ENCODE data around the gene KRTAP4-7. TPM values are rescaled to one million over a fixed set of nuclear protein-coding genes. Genes with fewer than 3 reads are reported as not detected.
"Not testable (repeated sequence)": the region's sequence is repeated elsewhere in the genome, so short reads cannot be mapped to it uniquely, and the experiment has no call there.

The KRTAP4-7 gene
- total and polyA plus RNA-seq, 2 experiments from 2014 or later = not detected

GRCh38 chr17:41118721-41119120 lies 34.8 kb downstream of the KRTAP4-7 start (continued):
- TF ChIP-seq ETS1 (IDR thresholded peaks at IDR 0.05) (no peak), CREB1 (CRISPR knock-in tag; IDR thresholded peaks at IDR 0.05; ENCODE audit: low read depth) (no peak), POLR2AphosphoS5 (IDR thresholded peaks at IDR 0.05; ENCODE audit: low read depth) (no peak), ZNF331 (CRISPR knock-in tag; IDR thresholded peaks at IDR 0.05; ENCODE audit: low read depth) (no peak), ZNF114 (CRISPR knock-in tag; IDR thresholded peaks at IDR 0.05) (no peak), STAT1 (IDR thresholded peaks at IDR 0.05; ENCODE audit: unreplicated experiment) (no peak), JUNB (IDR thresholded peaks at IDR 0.05; ENCODE audit: unreplicated experiment) (no peak), NANOG (IDR thresholded peaks at IDR 0.05; ENCODE audit: borderline replicate concordance) (no peak)
- TF ChIP-seq, protein P1, sequence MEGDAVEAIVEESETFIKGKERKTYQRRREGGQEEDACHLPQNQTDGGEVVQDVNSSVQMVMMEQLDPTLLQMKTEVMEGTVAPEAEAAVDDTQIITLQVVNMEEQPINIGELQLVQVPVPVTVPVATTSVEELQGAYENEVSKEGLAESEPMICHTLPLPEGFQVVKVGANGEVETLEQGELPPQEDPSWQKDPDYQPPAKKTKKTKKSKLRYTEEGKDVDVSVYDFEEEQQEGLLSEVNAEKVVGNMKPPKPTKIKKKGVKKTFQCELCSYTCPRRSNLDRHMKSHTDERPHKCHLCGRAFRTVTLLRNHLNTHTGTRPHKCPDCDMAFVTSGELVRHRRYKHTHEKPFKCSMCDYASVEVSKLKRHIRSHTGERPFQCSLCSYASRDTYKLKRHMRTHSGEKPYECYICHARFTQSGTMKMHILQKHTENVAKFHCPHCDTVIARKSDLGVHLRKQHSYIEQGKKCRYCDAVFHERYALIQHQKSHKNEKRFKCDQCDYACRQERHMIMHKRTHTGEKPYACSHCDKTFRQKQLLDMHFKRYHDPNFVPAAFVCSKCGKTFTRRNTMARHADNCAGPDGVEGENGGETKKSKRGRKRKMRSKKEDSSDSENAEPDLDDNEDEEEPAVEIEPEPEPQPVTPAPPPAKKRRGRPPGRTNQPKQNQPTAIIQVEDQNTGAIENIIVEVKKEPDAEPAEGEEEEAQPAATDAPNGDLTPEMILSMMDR (conservative IDR thresholded peaks at IDR 0.05; ENCODE audit: low read depth in 2 of 2) = no peak

GRCh38 chr17:41119696-41120690 lies 36.0 kb downstream of the KRTAP4-7 start:
- H3K4me3 Mint-ChIP-seq; H3K4me2 ChIP-seq; H3K4me3 ChIP-seq; H3K27ac Mint-ChIP-seq; H3K9me3 Mint-ChIP-seq; H2AFZ ChIP-seq; DNase-seq (ENCODE audit: low spot score); H3K9me2 ChIP-seq (ENCODE audit: insufficient read depth); ATAC-seq; H3K27ac ChIP-seq (ENCODE audit: low read depth); H3K36me3 Mint-ChIP-seq (ENCODE audit: low read depth); H3K27me3 Mint-ChIP-seq (ENCODE audit: insufficient read depth, low read depth, poor library complexity); H3K36me3 ChIP-seq (ENCODE audit: insufficient read depth); H3K4me1 ChIP-seq (ENCODE audit: insufficient read depth); H3K27me3 ChIP-seq (ENCODE audit: insufficient read depth); H4K20me1 ChIP-seq (replicated peaks; ENCODE audit: insufficient read depth); H3F3A ChIP-seq (replicated peaks; ENCODE audit: low read depth); H3K79me2 ChIP-seq (replicated peaks; ENCODE audit: insufficient read depth): not testable (repeated sequence)
- peaks cover 33% of the 10 kb centered on the region for H3K4me1 Mint-ChIP-seq

- H3K36me3 ChIP-seq (ENCODE audit: insufficient read depth) = no peaks in the 10 kb centered on the region; the same call in 1 of the 2 replicates
- no peaks in the 10 kb centered on the region; the same call in 2 of the 3 replicates for H3K36me3 Mint-ChIP-seq (ENCODE audit: low read depth)
- no peaks in the 10 kb centered on the region for H3K4me1 ChIP-seq (ENCODE audit: insufficient read depth)
- H3K9me3 Mint-ChIP-seq = no peaks in the 10 kb centered on the region; the same call in 1 of the 3 replicates
- no peaks in the 10 kb centered on the region for H4K20me1 ChIP-seq (replicated peaks; ENCODE audit: insufficient read depth)
- no peak overlapping the region for H3K27ac Mint-ChIP-seq
- H3K4me3 Mint-ChIP-seq = no peak overlapping the region
- peaks cover 6% of the 10 kb centered on the region for H3K27me3 Mint-ChIP-seq (ENCODE audit: insufficient read depth, low read depth, poor library complexity)
- H3K27me3 ChIP-seq (ENCODE audit: insufficient read depth) = no peaks in the 10 kb centered on the region
- no peak overlapping the region for H3K27ac ChIP-seq (ENCODE audit: low read depth)
- no peaks in the 10 kb centered on the region for H3K9me2 ChIP-seq (ENCODE audit: insufficient read depth)
- H3K4me1 Mint-ChIP-seq = peaks cover 20% of the 10 kb centered on the region
- H3K79me2 ChIP-seq (replicated peaks; ENCODE audit: insufficient read depth) = no peaks in the 10 kb centered on the region
- no peak overlapping the region for H2AFZ ChIP-seq
- no peak overlapping the region for H3K4me3 ChIP-seq
- H3K4me2 ChIP-seq = no peak overlapping the region
- no peak for ATAC-seq
- H3F3A ChIP-seq (replicated peaks; ENCODE audit: low read depth) = no peaks in the 10 kb centered on the region
- no peak for DNase-seq (ENCODE audit: low spot score)
- TF ChIP-seq NANOG (IDR thresholded peaks at IDR 0.05; ENCODE audit: borderline replicate concordance) (no peak), STAT1 (IDR thresholded peaks at IDR 0.05; ENCODE audit: unreplicated experiment) (no peak), CREB1 (CRISPR knock-in tag; IDR thresholded peaks at IDR 0.05; ENCODE audit: low read depth) (no peak), EZH2phosphoT487 (IDR thresholded peaks at IDR 0.05; ENCODE audit: unreplicated experiment) (no peak), POLR2AphosphoS5 (IDR thresholded peaks at IDR 0.05; ENCODE audit: low read depth) (no peak), ZNF114 (CRISPR knock-in tag; IDR thresholded peaks at IDR 0.05) (no peak), ZNF331 (CRISPR knock-in tag; IDR thresholded peaks at IDR 0.05; ENCODE audit: low read depth) (no peak)
- TF ChIP-seq, protein P1 (conservative IDR thresholded peaks at IDR 0.05; ENCODE audit: low read depth in 2 of 2) = no peak
These were observed 37.8 kb downstream of the KRTAP4-7 start for GRCh38 chr17:41121742-41122141.

Data from GM23338 (cell line).